Pancreas (tissue), 10 donors: ENCODE data around the gene GLI2. TPM values are rescaled to one million over a fixed set of nuclear protein-coding genes. Genes with fewer than 3 reads are reported as not detected.

Experiments
- ATAC-seq, 4 donors: fragments of 200-7000 bp; cut with Tn5 transposase; one replicate each; pipeline versions ENCODE4 v1.8.0 to v1.9.1; 2020; ENCODE audit warnings: mild to moderate bottlenecking in 4 of 4, moderate library complexity in 4 of 4
- DNase-seq, 6 donors: peaks; one replicate each; pipeline ENCODE4 v3.0.0-alpha.2; 2020
- FAIRE-seq: peaks from 2 replicates; lab custom pipeline; 2012; peaks lifted over from hg19 to GRCh38; lab: Jason Lieb, UNC
- H3K27ac ChIP-seq, 4 donors: fragments of 200-600 bp; sonication (generic); 1 replicate in 3 of 4; 2 replicates in 1 of 4; pipeline versions ENCODE4 v1.5.0 to v1.8.0; 2020
- H3K27me3 ChIP-seq, 4 donors: fragments of 200-600 bp; one replicate each; pipeline ENCODE4 v1.8.0; 2021
- H3K36me3 ChIP-seq, 3 donors: fragments of 200-600 bp; sonication (generic) in 1 of 3; one replicate each; pipeline versions ENCODE4 v1.5.0 to v1.8.0; 2020 to 2021
- H3K4me1 ChIP-seq, 3 donors: fragments of 200-600 bp; one replicate each; pipeline ENCODE4 v1.8.0; 2021
- H3K4me3 ChIP-seq, 4 donors: fragments of 200-600 bp; sonication (generic) in 2 of 4; one replicate each; pipeline versions ENCODE4 v1.5.0 to v1.8.0; 2020 to 2021
- H3K9me3 ChIP-seq, 4 donors: fragments of 200-600 bp; one replicate each; pipeline ENCODE4 v1.8.0; 2021
- CTCF ChIP-seq, 4 donors: fragments of 200-600 bp; sonication (generic) in 3 of 4; IDR thresholded peaks; one replicate each; pipeline versions ENCODE4 v1.5.0 to v1.8.0; 2021; ENCODE audit warnings: antibody characterized with exemption in 4 of 4
- WGBS, 2 donors: extraction: QIAGEN DNeasy Blood & Tissue Kit; methylation state at CpG; one replicate each; pipeline ENCODE4 v1.1.7; 2013; 5-methylcytosine and 5-hydroxymethylcytosine counted together
- intact Hi-C, 3 donors: fragments of 100-400 bp; cut with DNase I; formaldehyde crosslinking; loops; one replicate each; pipeline versions ENCODE4 v1.11.1 to v1.14.2; 2022
- polyA plus RNA-seq, 2 donors: library from polyadenylated mRNA; stranded (reverse); fragments of 200-250 nt; gene quantifications; one replicate each; pipeline ENCODE4 v1.2.3, GENCODE V29; 2013
- total RNA-seq, 6 donors: library from RNA; stranded (reverse); fragmentation: NEBNext Ultra II Directional in 4 of 6; extraction: Animal tissue kit (Norgen Biotek cat#: 25700) in 4 of 6; gene quantifications; one replicate each; pipeline versions ENCODE4 v1.2.1 to v1.2.4, GENCODE V29; 2021 to 2023
- donor health status: healthy with polysubstance abuse.
- donor health status: DM: no; HTN: no; CAD: no; lungs with moderate emphysema.
- donor health status: DM: no; HTN: no; CAD: no.
- donor health status: control.
- donor health status: control.
- donor health status: Bipolar disorder and iron deficiency.
- donor health status: DM: yes; HTN: yes; CAD: no.
- donor health status: DM: no; HTN: no; CAD: no.
- donor health status: DM: no; HTN: no; CAD: no.
- donor health status: DM: yes; HTN: yes; CAD: no.

Gene GLI2
- total and polyA plus RNA-seq, 8 donors = 0.14 to 3.2 (median 0.53) TPM

GRCh38 chr2:120754067-120754960 lies 18.6 kb downstream of the GLI2 start:
- DNase-seq (no peak), FAIRE-seq (no peak), ATAC-seq (no peak)
- no peak for TF ChIP-seq CTCF (IDR thresholded peaks at IDR 0.05)
- no peaks in the 10 kb centered on the region for H3K27me3 ChIP-seq
- no peak overlapping the region for H3K27ac ChIP-seq
- H3K9me3 ChIP-seq = no peaks in the 10 kb centered on the region
- WGBS, 2 donors = 51 to 54% methylated on average over 14 of the region's 14 CpGs
- no peaks in the 10 kb centered on the region for H3K4me1 ChIP-seq
- H3K4me3 ChIP-seq = no peak overlapping the region
- H3K36me3 ChIP-seq = no peaks in the 10 kb centered on the region
- intact Hi-C loops = no loop called here

- no peaks in the 10 kb centered on the region for H3K9me3 ChIP-seq
- ATAC-seq = peak in 3 of 4 donors; percentile 56 to 69 (median 68)
- H3K4me3 ChIP-seq = no peak overlapping the region
- DNase-seq = peak in 2 of 6 donors; percentile 43 to 52
- WGBS, 2 donors = 77 to 87% methylated on average over 14 to 16 of the region's 16 CpGs
- intact Hi-C loops = no loop called here
- no peak for TF ChIP-seq CTCF (IDR thresholded peaks at IDR 0.05)
- H3K27ac ChIP-seq = peak overlapping the region in 2 of 4 donors; percentile 2 to 8
- no peak for FAIRE-seq
- H3K4me1 ChIP-seq = no peaks in the 10 kb centered on the region
- peaks cover 0 to 4% (median 0%) of the 10 kb centered on the region in 4 donors for H3K27me3 ChIP-seq
- H3K36me3 ChIP-seq = no peaks in the 10 kb centered on the region
Observed at GRCh38 chr2:120758181-120759144, 22.8 kb downstream of the GLI2 start.

- no peak for TF ChIP-seq CTCF (IDR thresholded peaks at IDR 0.05)
- FAIRE-seq (no peak), DNase-seq (peak in 1 of 6 donors; percentile 30), ATAC-seq (no peak)
- Histone ChIP-seq H3K27me3 (peaks cover 0 to 4% (median 0%) of the 10 kb centered on the region in 4 donors), H3K4me1 (no peaks in the 10 kb centered on the region), H3K4me3 (no peak overlapping the region), H3K27ac (no peak overlapping the region), H3K36me3 (no peaks in the 10 kb centered on the region), H3K9me3 (no peaks in the 10 kb centered on the region)
- intact Hi-C loops = no loop called here
- WGBS, 2 donors = 72 to 78% methylated on average over 7 of the region's 7 CpGs
Observed at GRCh38 chr2:120759543-120760331, 24.1 kb downstream of the GLI2 start.

GRCh38 chr2:120760446-120761135 lies 24.9 kb downstream of the GLI2 start:
- intact Hi-C loops = no loop called here
- no peak for ATAC-seq
- Histone ChIP-seq H3K4me3 (no peak overlapping the region), H3K27ac (no peak overlapping the region), H3K36me3 (no peaks in the 10 kb centered on the region), H3K27me3 (peaks cover 0 to 4% (median 0%) of the 10 kb centered on the region in 4 donors), H3K4me1 (no peaks in the 10 kb centered on the region), H3K9me3 (no peaks in the 10 kb centered on the region)
- DNase-seq = peak in 1 of 6 donors; percentile 41
- TF ChIP-seq CTCF (IDR thresholded peaks at IDR 0.05) = no peak
- 83 to 90% methylated on average over 8 of the region's 8 CpGs for WGBS, 2 donors
- no peak for FAIRE-seq
